HCT116 (cell line): Measurements from ENCODE around the gene TNRC6B. TPM values are rescaled to one million over a fixed set of nuclear protein-coding genes. Genes with fewer than 3 reads are reported as not detected.

Experiments
- ATAC-seq: fragments of 200-7000 bp; cut with Tn5 transposase; 2 replicates; pipeline ENCODE4 v1.9.1; 2020; ENCODE audit warnings: mild to moderate bottlenecking, moderate library complexity
- BruUV-seq: library from RNA; stranded (reverse); fragments of 400-500 nt; replicated peaks from 2 replicates; lab custom pipeline; 2021; lab: Mats Ljungman, UMichigan
- CTCF ChIA-PET: fragments of 300-600 bp; sonication (Branson Sonifier 250); formaldehyde crosslinking; loops from one replicate; lab custom pipeline; 2021; ENCODE audit warnings: antibody characterized with exemption; lab: Charles Lee
- POLR2A ChIA-PET: fragments of 300-600, 350-600 bp; sonication (Branson Sonifier 250); formaldehyde crosslinking; loops from one replicate; lab custom pipeline; 2021; ENCODE audit warnings: antibody characterized with exemption; lab: Charles Lee
- RAD21 ChIA-PET, 2 experiments: fragments of 300-600 bp; sonication (Branson Sonifier 250); formaldehyde crosslinking; loops; one replicate each; lab custom pipeline; 2023; ENCODE audit warnings: low total read pairs in 2 of 2; ENCODE audit not compliant: uncharacterized antibody in 2 of 2, unreplicated experiment in 2 of 2, low non-redundant PET in 1 of 2; lab: Charles Lee
- DNase-seq: peaks from one replicate; pipeline ENCODE4 v3.0.0-alpha.2; 2010; ENCODE audit warnings: low read depth, low spot score
- H2AFZ ChIP-seq: fragments of 200-600 bp; shearing (Covaris generic), sonication (generic); 2 replicates; pipeline ENCODE4 v1.6.1; 2017; ENCODE audit warnings: low read depth, mixed run types, mixed read lengths, antibody characterized with exemption, low read length; ENCODE audit not compliant: poor library complexity, severe bottlenecking
- H3K27ac ChIP-seq: 2 replicates; pipeline ENCODE4 v1.5.1; 2012; ENCODE audit warnings: low read depth, low read length
- H3K27me3 ChIP-seq: fragments of 200-600 bp; sonication (generic); 2 replicates; pipeline ENCODE4 v1.6.1; 2016; ENCODE audit warnings: mixed run types, low read length, mixed read lengths; ENCODE audit not compliant: insufficient read depth
- H3K36me3 ChIP-seq, 2 experiments: fragments of 200-500 bp in 1 of 2; fragments of 200-600 bp in 1 of 2; sonication (Bioruptor generic) in 1 of 2; sonication (generic) in 1 of 2; 2 replicates each; pipeline versions ENCODE4 v1.5.1 to v1.6.1; 2014 to 2016; ENCODE audit warnings: low read length in 2 of 2, inconsistent platforms in 1 of 2, mixed read lengths in 1 of 2, mixed run types in 1 of 2; ENCODE audit not compliant: insufficient read depth in 2 of 2, control insufficient read depth in 1 of 2
- H3K4me1 ChIP-seq, 2 experiments: fragments of 200-600 bp in 1 of 2; sonication (generic) in 1 of 2; 2 replicates each; pipeline versions ENCODE4 v1.5.1 to v1.6.1; 2012 to 2017; ENCODE audit warnings: low read length in 2 of 2, inconsistent platforms in 1 of 2, mild to moderate bottlenecking in 1 of 2, mixed read lengths in 1 of 2, mixed run types in 1 of 2, moderate library complexity in 1 of 2; ENCODE audit not compliant: insufficient read depth in 2 of 2, control insufficient read depth in 1 of 2
- H3K4me2 ChIP-seq: fragments of 200-600 bp; sonication (generic); 2 replicates; pipeline ENCODE4 v1.6.1; 2017; ENCODE audit warnings: mixed run types, low read length, mixed read lengths
- H3K4me3 ChIP-seq, 2 experiments: fragments of 200-600 bp in 1 of 2; sonication (generic) in 1 of 2; replicated peaks in 1 of 2; 2 replicates each; pipeline ENCODE4 v1.5.1; 2011 to 2016; ENCODE audit warnings: low read length in 2 of 2, control low read depth in 1 of 2, low read depth in 1 of 2, mild to moderate bottlenecking in 1 of 2, mixed read lengths in 1 of 2, mixed run types in 1 of 2
- H3K79me2 ChIP-seq: fragments of 200-600 bp; sonication (generic); 2 replicates; pipeline ENCODE4 v1.6.1; 2017; ENCODE audit warnings: mild to moderate bottlenecking, mixed run types, low read length, moderate library complexity, mixed read lengths; ENCODE audit not compliant: insufficient read depth
- H3K9ac ChIP-seq: fragments of 200-600 bp; sonication (generic); 2 replicates; pipeline ENCODE4 v1.6.1; 2016; ENCODE audit warnings: low read length, mixed read lengths
- H3K9me2 ChIP-seq: fragments of 200-600 bp; sonication (generic), shearing (Covaris generic); 2 replicates; pipeline ENCODE4 v1.6.1; 2017; ENCODE audit warnings: mixed run types, mild to moderate bottlenecking, moderate library complexity; ENCODE audit not compliant: insufficient read depth
- H3K9me3 ChIP-seq, 2 experiments: fragments of 200-500 bp in 1 of 2; fragments of 200-600 bp in 1 of 2; sonication (Bioruptor generic) in 1 of 2; sonication (generic) in 1 of 2; 2 replicates each; pipeline ENCODE4 v1.6.1; 2014 to 2017; ENCODE audit warnings: low read length in 2 of 2, mixed read lengths in 2 of 2, inconsistent platforms in 1 of 2, low read depth in 1 of 2, mild to moderate bottlenecking in 1 of 2, mixed run types in 1 of 2, moderate library complexity in 1 of 2; ENCODE audit not compliant: control insufficient read depth in 1 of 2, insufficient read depth in 1 of 2
- H4K20me1 ChIP-seq: fragments of 200-600 bp; sonication (generic), shearing (Covaris generic); 2 replicates; pipeline ENCODE4 v1.6.1; 2017; ENCODE audit warnings: mixed run types, mild to moderate bottlenecking, moderate library complexity; ENCODE audit not compliant: insufficient read depth
- ATF3 ChIP-seq: IDR thresholded peaks from 2 replicates; pipeline ENCODE4 v1.6.1; 2012
- CBX3 ChIP-seq: IDR thresholded peaks from 2 replicates; pipeline ENCODE4 v1.6.1; 2012; ENCODE audit warnings: low read depth
- CEBPB ChIP-seq: IDR thresholded peaks from 2 replicates; pipeline ENCODE4 v1.6.1; 2012; ENCODE audit warnings: low read depth
- CTCF ChIP-seq, 3 experiments: fragments of 200-600 bp in 1 of 3; sonication (generic) in 1 of 3; IDR thresholded peaks in 2 of 3; conservative IDR thresholded peaks in 1 of 3; 2 replicates each; pipeline ENCODE4 v1.5.1; 2012 to 2017; ENCODE audit warnings: low read depth in 2 of 3, low read length in 2 of 3, antibody characterized with exemption in 1 of 3, borderline replicate concordance in 1 of 3, control low read depth in 1 of 3, mild to moderate bottlenecking in 1 of 3, mixed read lengths in 1 of 3, mixed run types in 1 of 3, moderate library complexity in 1 of 3; ENCODE audit not compliant: insufficient read depth in 1 of 3
- EGR1 ChIP-seq: IDR thresholded peaks from 2 replicates; pipeline ENCODE4 v1.6.1; 2012; ENCODE audit warnings: low read depth
- ELF1 ChIP-seq: IDR thresholded peaks from 2 replicates; pipeline ENCODE4 v1.6.1; 2012; ENCODE audit warnings: low read depth, borderline replicate concordance
- EZH2 ChIP-seq: fragments of 200-600 bp; sonication (generic); IDR thresholded peaks from 2 replicates; pipeline ENCODE4 v1.6.1; 2017; ENCODE audit warnings: antibody characterized with exemption, mixed run types
- POLR2AphosphoS5 ChIP-seq: IDR thresholded peaks from 2 replicates; pipeline ENCODE4 v1.6.1; 2011; ENCODE audit warnings: mild to moderate bottlenecking, low read depth, low read length, moderate library complexity
- RAD21 ChIP-seq: IDR thresholded peaks from 2 replicates; pipeline ENCODE4 v1.6.1; 2012; ENCODE audit warnings: low read depth, mild to moderate bottlenecking
- REST ChIP-seq: IDR thresholded peaks from 2 replicates; pipeline ENCODE4 v1.6.1; 2012; ENCODE audit warnings: low read depth
- SIN3A ChIP-seq: IDR thresholded peaks from 2 replicates; pipeline ENCODE4 v1.6.1; 2012; ENCODE audit warnings: low read depth
- SP1 ChIP-seq: IDR thresholded peaks from 2 replicates; pipeline ENCODE4 v1.6.1; 2012; ENCODE audit warnings: low read depth
- TCF7L2 ChIP-seq: IDR thresholded peaks from 2 replicates; pipeline ENCODE4 v1.7.0; 2011; ENCODE audit warnings: borderline replicate concordance, inconsistent platforms; ENCODE audit not compliant: insufficient read depth, insufficient read length; ENCODE audit errors: extremely low read depth
- ZBTB33 ChIP-seq: IDR thresholded peaks from 2 replicates; pipeline ENCODE4 v1.6.1; 2011; ENCODE audit warnings: mild to moderate bottlenecking, low read length, moderate library complexity; ENCODE audit not compliant: insufficient replicate concordance; ENCODE audit errors: extremely low read depth
- ZNF274 ChIP-seq: fragments of 200-500 bp; sonication (Bioruptor generic); IDR thresholded peaks from 2 replicates; pipeline ENCODE4 v1.6.1; 2014; ENCODE audit warnings: mild to moderate bottlenecking, low read depth, low read length, inconsistent platforms
- intact Hi-C: fragments of 100-400 bp; cut with micrococcal nuclease; formaldehyde crosslinking; loops from 2 replicates; pipeline ENCODE4 v1.10.0; 2022
- total RNA-seq: library from RNA; stranded (reverse); gene quantifications from one replicate; pipeline ENCODE4 v1.2.1, GENCODE V29; 2021; ENCODE audit not compliant: unreplicated experiment

The TNRC6B gene
- total RNA-seq, 1 experiment from 2014 or later: 29.8 TPM

- peaks cover 70 to 87% of the 10 kb centered on the region in 2 experiments for H3K36me3 ChIP-seq
- DNase-seq: no peak
- H4K20me1 ChIP-seq: no peaks in the 10 kb centered on the region
- TF ChIP-seq EZH2 (no peak), POLR2AphosphoS5 (no peak), ZBTB33 (no peak), CTCF (IDR thresholded peaks at IDR 0.05 in 2 of 3, conservative IDR thresholded peaks at IDR 0.05 in 1 of 3; ENCODE audit: borderline replicate concordance in 1 of 3, insufficient read depth in 1 of 3, low read depth in 2 of 3, low read length in 2 of 3) (no peak), SIN3A (no peak), TCF7L2 (no peak), SP1 (no peak), ELF1 (no peak), ZNF274 (no peak), RAD21 (no peak), CBX3 (no peak), EGR1 (no peak), REST (no peak), CEBPB (no peak), ATF3 (no peak)
- no peak overlapping the region for H3K4me3 ChIP-seq
- BruUV-seq: no TSS peak
- ATAC-seq: no peak
- no peaks in the 10 kb centered on the region for H3K27me3 ChIP-seq
- no peak overlapping the region for H3K9ac ChIP-seq
- RAD21 ChIA-PET: no interaction called here
- H3K4me1 ChIP-seq: no peaks in the 10 kb centered on the region
- H3K27ac ChIP-seq: no peak overlapping the region
- POLR2A ChIA-PET: no interaction called here
- H3K9me2 ChIP-seq: no peaks in the 10 kb centered on the region
- CTCF ChIA-PET: no interaction called here
- no peaks in the 10 kb centered on the region; the same call in 1 of the 2 replicates for H3K79me2 ChIP-seq
- intact Hi-C loops: no loop called here
- no peak overlapping the region for H2AFZ ChIP-seq
- no peak overlapping the region for H3K4me2 ChIP-seq
- no peaks in the 10 kb centered on the region for H3K9me3 ChIP-seq
Measured at GRCh38 chr22:40363059-40363458, 185.3 kb downstream of the TNRC6B start.
